SU-DHL-6 (cell line): ENCODE results near the gene EPHB2.

ENCODE experiments used
- EZH2phosphoT487 ChIP-seq: fragments of 200-600 bp; sonication (generic), shearing (Covaris generic); conservative IDR thresholded peaks from 2 replicates; pipeline ENCODE4 v1.6.1; 2018; ENCODE audit warnings: mild to moderate bottlenecking, antibody characterized with exemption, low read length, moderate library complexity, mixed read lengths
- TF ChIP-seq, protein P1 (sequence below): fragments of 200-600 bp; sonication (generic); IDR thresholded peaks from one replicate; pipeline ENCODE4 v1.5.1; 2017; ENCODE audit warnings: antibody characterized with exemption, mild to moderate bottlenecking, low read length, moderate library complexity; ENCODE audit not compliant: insufficient read depth, poor library complexity, severe bottlenecking

DNA sequence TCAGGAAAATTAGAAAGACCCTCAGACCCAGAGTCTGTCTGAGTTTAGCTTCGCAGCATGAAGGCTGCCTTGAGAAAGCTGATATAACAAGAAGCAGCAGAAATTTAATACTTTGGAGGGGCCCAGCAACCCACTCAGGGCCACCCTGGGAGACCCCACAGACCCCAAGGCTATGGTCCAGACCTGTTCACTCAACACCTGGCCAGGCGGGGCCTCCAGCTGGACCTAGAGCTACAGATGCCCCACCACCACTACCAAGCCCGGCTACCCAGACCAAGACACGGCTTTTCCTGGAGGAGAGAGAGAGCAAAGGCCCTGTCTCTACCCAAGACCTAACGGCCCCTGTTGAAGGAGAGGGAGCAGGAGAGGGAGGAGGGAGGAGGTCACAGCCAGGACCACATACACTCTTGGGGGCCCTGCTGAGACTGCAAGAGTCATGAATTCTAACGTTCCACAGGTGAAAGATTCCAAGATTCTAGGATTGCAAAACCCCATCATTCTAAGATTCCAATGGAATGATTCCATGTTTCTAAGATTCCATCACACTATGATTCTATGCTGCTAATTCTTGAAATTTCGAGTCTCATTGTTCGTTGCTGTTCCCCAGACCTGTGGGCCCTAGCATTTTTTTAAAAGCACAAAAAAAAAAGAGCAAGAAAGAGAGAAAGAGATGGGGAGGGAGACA is 208.8 kb downstream of the EPHB2 start:
- TF ChIP-seq, protein P1, sequence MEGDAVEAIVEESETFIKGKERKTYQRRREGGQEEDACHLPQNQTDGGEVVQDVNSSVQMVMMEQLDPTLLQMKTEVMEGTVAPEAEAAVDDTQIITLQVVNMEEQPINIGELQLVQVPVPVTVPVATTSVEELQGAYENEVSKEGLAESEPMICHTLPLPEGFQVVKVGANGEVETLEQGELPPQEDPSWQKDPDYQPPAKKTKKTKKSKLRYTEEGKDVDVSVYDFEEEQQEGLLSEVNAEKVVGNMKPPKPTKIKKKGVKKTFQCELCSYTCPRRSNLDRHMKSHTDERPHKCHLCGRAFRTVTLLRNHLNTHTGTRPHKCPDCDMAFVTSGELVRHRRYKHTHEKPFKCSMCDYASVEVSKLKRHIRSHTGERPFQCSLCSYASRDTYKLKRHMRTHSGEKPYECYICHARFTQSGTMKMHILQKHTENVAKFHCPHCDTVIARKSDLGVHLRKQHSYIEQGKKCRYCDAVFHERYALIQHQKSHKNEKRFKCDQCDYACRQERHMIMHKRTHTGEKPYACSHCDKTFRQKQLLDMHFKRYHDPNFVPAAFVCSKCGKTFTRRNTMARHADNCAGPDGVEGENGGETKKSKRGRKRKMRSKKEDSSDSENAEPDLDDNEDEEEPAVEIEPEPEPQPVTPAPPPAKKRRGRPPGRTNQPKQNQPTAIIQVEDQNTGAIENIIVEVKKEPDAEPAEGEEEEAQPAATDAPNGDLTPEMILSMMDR: no peak
- no peak for TF ChIP-seq EZH2phosphoT487
